ENCODE results near the gene H1-8.
"Not testable (repeated sequence)": the region's sequence is repeated elsewhere in the genome, so short reads cannot be mapped to it uniquely, and the experiment has no call there.

Gene H1-8

GRCh38 chr3:129515108-129515820 lies 27.7 kb upstream of the H1-8 start:
- DNase-seq (ENCODE audit: low read depth in 2 of 2) = not testable (repeated sequence)

GRCh38 chr3:129515821-129516432 lies 27.0 kb upstream of the H1-8 start:
- not testable (repeated sequence) for DNase-seq (ENCODE audit: low read depth in 2 of 2)

- no peak for DNase-seq (ENCODE audit: low read depth in 2 of 2)
These were observed 25.5 kb upstream of the H1-8 start for GRCh38 chr3:129517516-129517915.

GRCh38 chr3:129518038-129518561 lies 24.9 kb upstream of the H1-8 start:
- DNase-seq (ENCODE audit: low read depth in 2 of 2) = no peak

GRCh38 chr3:129518581-129518980 lies 24.4 kb upstream of the H1-8 start:
- DNase-seq (ENCODE audit: low read depth in 2 of 2) = no peak

- DNase-seq (ENCODE audit: low read depth in 2 of 2) = no peak
These were observed 23.5 kb upstream of the H1-8 start for GRCh38 chr3:129519449-129519848.

- DNase-seq (ENCODE audit: low read depth in 2 of 2) = no peak
These were observed 22.9 kb upstream of the H1-8 start for GRCh38 chr3:129519896-129520715.

GRCh38 chr3:129520960-129521359 lies 22.0 kb upstream of the H1-8 start:
- DNase-seq (ENCODE audit: low read depth in 2 of 2) = no peak

- no peak for DNase-seq (ENCODE audit: low read depth in 2 of 2)
These were observed 21.4 kb upstream of the H1-8 start for GRCh38 chr3:129521611-129522010.

GRCh38 chr3:129522953-129523352 lies 20.0 kb upstream of the H1-8 start:
- no peak for DNase-seq (ENCODE audit: low read depth in 2 of 2)

GRCh38 chr3:129524081-129524480 lies 18.9 kb upstream of the H1-8 start:
- no peak for DNase-seq (ENCODE audit: low read depth in 2 of 2)

- DNase-seq (ENCODE audit: low read depth in 2 of 2) = no peak
These were observed 17.5 kb upstream of the H1-8 start for GRCh38 chr3:129525341-129525968.

- no peak for DNase-seq (ENCODE audit: low read depth in 2 of 2)
These were observed 16.7 kb upstream of the H1-8 start for GRCh38 chr3:129526121-129526900.

- no peak for DNase-seq (ENCODE audit: low read depth in 2 of 2)
These were observed 15.7 kb upstream of the H1-8 start for GRCh38 chr3:129527262-129527661.

- no peak for DNase-seq (ENCODE audit: low read depth in 2 of 2)
These were observed 14.3 kb upstream of the H1-8 start, which contains the start of gene RHO for GRCh38 chr3:129528589-129529100. TSS of gene RHO (plus strand) at chr3:129528639. CDS start at chr3:129528734, 95 bp downstream.

GRCh38 chr3:129529436-129530210 lies 13.4 kb upstream of the H1-8 start:
- DNase-seq (ENCODE audit: low read depth in 2 of 2) = no peak

GRCh38 chr3:129530251-129530791 lies 12.7 kb upstream of the H1-8 start:
- no peak for DNase-seq (ENCODE audit: low read depth in 2 of 2)

- no peak for DNase-seq (ENCODE audit: low read depth in 2 of 2)
These were observed 12.2 kb upstream of the H1-8 start for GRCh38 chr3:129530821-129531220.

- DNase-seq (ENCODE audit: low read depth in 2 of 2) = no peak
These were observed 11.3 kb upstream of the H1-8 start for GRCh38 chr3:129531699-129532098.

GRCh38 chr3:129532261-129532660 lies 10.7 kb upstream of the H1-8 start:
- no peak for DNase-seq (ENCODE audit: low read depth in 2 of 2)
